Keratinocyte (primary cell): Measurements from ENCODE around the gene HNRNPM. TPM values are rescaled to one million over a fixed set of nuclear protein-coding genes. Genes with fewer than 3 reads are reported as not detected.

Experiments used
- DNase-seq: peaks from one replicate; pipeline ENCODE4 v3.0.0-alpha.2; 2011; ENCODE audit warnings: low read depth, missing footprints, low spot score
- FAIRE-seq: peaks from 2 replicates; lab custom pipeline; 2011; peaks lifted over from hg19 to GRCh38; lab: Jason Lieb, UNC
- H2AFZ ChIP-seq: 2 replicates; pipeline ENCODE4 v1.6.0; 2012; ENCODE audit warnings: low read length, control low read depth, inconsistent platforms; ENCODE audit not compliant: control insufficient read depth
- H3K27ac ChIP-seq: 2 replicates; pipeline ENCODE4 v1.5.1; 2011; ENCODE audit warnings: low read length; ENCODE audit not compliant: control insufficient read depth, insufficient read depth
- H3K27me3 ChIP-seq: 3 replicates; pipeline ENCODE4 v1.6.0; 2011; ENCODE audit warnings: low read length; ENCODE audit not compliant: control insufficient read depth, insufficient read depth; ENCODE audit errors: extremely low read depth
- H3K36me3 ChIP-seq, 2 experiments: 2 replicates in 1 of 2; 3 replicates in 1 of 2; pipeline ENCODE4 v1.5.1; 2011; ENCODE audit warnings: low read length in 2 of 2, mild to moderate bottlenecking in 1 of 2; ENCODE audit not compliant: control insufficient read depth in 2 of 2, insufficient read depth in 2 of 2; ENCODE audit errors: extremely low read depth in 1 of 2
- H3K4me1 ChIP-seq: 3 replicates; pipeline ENCODE4 v1.5.1; 2011; ENCODE audit warnings: low read length; ENCODE audit not compliant: control insufficient read depth, insufficient read depth; ENCODE audit errors: extremely low read depth
- H3K4me2 ChIP-seq: 3 replicates; pipeline ENCODE4 v1.6.0; 2011; ENCODE audit warnings: low read depth, low read length; ENCODE audit not compliant: control insufficient read depth, insufficient read depth; ENCODE audit errors: extremely low read depth
- H3K4me3 ChIP-seq, 3 experiments: fragments of 200-600 bp in 1 of 3; sonication (generic) in 1 of 3; 2 replicates in 2 of 3; 3 replicates in 1 of 3; pipeline ENCODE4 v1.5.1; 2011 to 2016; ENCODE audit warnings: low read length in 3 of 3, mild to moderate bottlenecking in 3 of 3, control low read depth in 2 of 3, inconsistent platforms in 1 of 3, low read depth in 1 of 3, mixed read lengths in 1 of 3, mixed run types in 1 of 3, moderate library complexity in 1 of 3; ENCODE audit not compliant: control insufficient read depth in 2 of 3, insufficient read depth in 2 of 3; ENCODE audit errors: extremely low read depth in 1 of 3
- H3K79me2 ChIP-seq: 2 replicates; pipeline ENCODE4 v1.6.0; 2012; ENCODE audit warnings: low read length; ENCODE audit not compliant: control insufficient read depth, insufficient read depth
- H3K9ac ChIP-seq: 3 replicates; pipeline ENCODE4 v1.6.0; 2011; ENCODE audit warnings: low read length; ENCODE audit not compliant: control insufficient read depth, insufficient read depth; ENCODE audit errors: extremely low read depth
- H3K9me1 ChIP-seq: 3 replicates; pipeline ENCODE4 v1.6.0; 2011; ENCODE audit warnings: low read length; ENCODE audit not compliant: control insufficient read depth, insufficient read depth; ENCODE audit errors: extremely low read depth
- H3K9me3 ChIP-seq: 2 replicates; pipeline ENCODE4 v1.5.1; 2012; ENCODE audit warnings: low read depth, low read length; ENCODE audit not compliant: control insufficient read depth
- H4K20me1 ChIP-seq: 3 replicates; pipeline ENCODE4 v1.6.0; 2011; ENCODE audit warnings: low read length; ENCODE audit not compliant: control insufficient read depth, insufficient read depth; ENCODE audit errors: extremely low read depth
- EZH2 ChIP-seq: IDR thresholded peaks from one replicate; pipeline ENCODE4 v1.6.1; 2012; ENCODE audit warnings: inconsistent platforms, mild to moderate bottlenecking, low read length, moderate library complexity
- dilution Hi-C: fragments of 300-500 bp; cut with MboI; formaldehyde crosslinking; loops from one replicate; pipeline ENCODE4 v1.7.0; 2020; ENCODE audit warnings: low sequenced_read_pairs; ENCODE audit not compliant: extremely low pct_ligation_motif_present
- polyA plus RNA-seq, 5 experiments: library from polyadenylated mRNA; depleted of rRNA in 3 of 5; stranded (reverse) in 3 of 5; stranded (forward) in 1 of 5; unstranded in 1 of 5; fragments of >200 nt; gene quantifications; 1 replicate in 1 of 5; 2 replicates in 3 of 5; 3 replicates in 1 of 5; pipeline versions ENCODE4 v1.2.1 to v1.2.3, GENCODE V29; 2011 to 2012; ENCODE audit warnings: missing spikeins in 2 of 5, low read depth in 1 of 5, low replicate concordance in 1 of 5
- TF ChIP-seq, protein P1 (sequence below), 3 experiments: IDR thresholded peaks in 1 of 3; conservative IDR thresholded peaks in 1 of 3; optimal IDR thresholded peaks in 1 of 3; 2 replicates in 2 of 3; 3 replicates in 1 of 3; pipeline versions ENCODE3 to v1.5.1; 2011; ENCODE audit warnings: low read length in 3 of 3, mild to moderate bottlenecking in 3 of 3, moderate library complexity in 2 of 3, control low read depth in 1 of 3, inconsistent platforms in 1 of 3; ENCODE audit not compliant: insufficient read depth in 2 of 3; ENCODE audit errors: extremely low read depth in 1 of 3

HNRNPM gene
- polyA plus RNA-seq, 1 donor (not counting 4 experiments of a cell fraction or from before 2014, with no cell fraction given) = 126 TPM

GRCh38 chr19:8462571-8462970 lies 17.8 kb downstream of the HNRNPM start:
- Histone ChIP-seq H3K4me1 (peaks cover 3% of the 10 kb centered on the region), H3K9me3 (no peaks in the 10 kb centered on the region), H2AFZ (no peak overlapping the region), H4K20me1 (peaks cover 30% of the 10 kb centered on the region), H3K36me3 (peaks cover 21 to 47% of the 10 kb centered on the region in 2 experiments), H3K27ac (no peak overlapping the region), H3K79me2 (peaks cover 82% of the 10 kb centered on the region), H3K27me3 (no peaks in the 10 kb centered on the region), H3K9me1 (no peaks in the 10 kb centered on the region), H3K9ac (no peak overlapping the region), H3K4me3 (no peak overlapping the region), H3K4me2 (no peak overlapping the region)
- TF ChIP-seq EZH2 = no peak
- TF ChIP-seq, protein P1, sequence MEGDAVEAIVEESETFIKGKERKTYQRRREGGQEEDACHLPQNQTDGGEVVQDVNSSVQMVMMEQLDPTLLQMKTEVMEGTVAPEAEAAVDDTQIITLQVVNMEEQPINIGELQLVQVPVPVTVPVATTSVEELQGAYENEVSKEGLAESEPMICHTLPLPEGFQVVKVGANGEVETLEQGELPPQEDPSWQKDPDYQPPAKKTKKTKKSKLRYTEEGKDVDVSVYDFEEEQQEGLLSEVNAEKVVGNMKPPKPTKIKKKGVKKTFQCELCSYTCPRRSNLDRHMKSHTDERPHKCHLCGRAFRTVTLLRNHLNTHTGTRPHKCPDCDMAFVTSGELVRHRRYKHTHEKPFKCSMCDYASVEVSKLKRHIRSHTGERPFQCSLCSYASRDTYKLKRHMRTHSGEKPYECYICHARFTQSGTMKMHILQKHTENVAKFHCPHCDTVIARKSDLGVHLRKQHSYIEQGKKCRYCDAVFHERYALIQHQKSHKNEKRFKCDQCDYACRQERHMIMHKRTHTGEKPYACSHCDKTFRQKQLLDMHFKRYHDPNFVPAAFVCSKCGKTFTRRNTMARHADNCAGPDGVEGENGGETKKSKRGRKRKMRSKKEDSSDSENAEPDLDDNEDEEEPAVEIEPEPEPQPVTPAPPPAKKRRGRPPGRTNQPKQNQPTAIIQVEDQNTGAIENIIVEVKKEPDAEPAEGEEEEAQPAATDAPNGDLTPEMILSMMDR (optimal IDR thresholded peaks at IDR 0.05 in 1 of 3, IDR thresholded peaks at IDR 0.05 in 1 of 3, conservative IDR thresholded peaks at IDR 0.05 in 1 of 3; ENCODE audit: extremely low read depth in 1 of 3, insufficient read depth in 2 of 3, low read length in 3 of 3) = no peak
- dilution Hi-C loops = no loop called here
- FAIRE-seq (no peak), DNase-seq (no peak)

DNA sequence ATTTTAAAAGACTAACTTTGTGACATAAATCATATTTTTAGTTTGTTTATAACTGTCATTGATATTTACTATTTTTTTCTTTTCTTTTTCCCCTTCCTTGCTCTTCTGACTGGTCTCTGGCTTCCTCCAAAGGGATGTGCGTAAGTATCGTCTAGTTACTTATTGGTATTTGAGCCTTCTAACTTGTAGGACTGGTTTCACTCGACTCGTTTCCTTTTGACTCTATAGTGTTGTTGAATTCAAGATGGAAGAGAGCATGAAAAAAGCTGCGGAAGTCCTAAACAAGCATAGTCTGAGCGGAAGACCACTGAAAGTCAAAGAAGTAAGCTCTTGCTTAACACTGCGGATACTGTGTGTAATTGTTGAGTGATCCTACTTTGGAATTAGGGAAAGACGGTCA lies 18.6 kb downstream of the HNRNPM start:
- no peak overlapping the region for H3K4me2 ChIP-seq
- H3K9me3 ChIP-seq = no peaks in the 10 kb centered on the region
- H3K79me2 ChIP-seq = peaks cover 74% of the 10 kb centered on the region
- peaks cover 21 to 51% of the 10 kb centered on the region in 2 experiments for H3K36me3 ChIP-seq
- no peak for TF ChIP-seq EZH2
- TF ChIP-seq, protein P1 (optimal IDR thresholded peaks at IDR 0.05 in 1 of 3, IDR thresholded peaks at IDR 0.05 in 1 of 3, conservative IDR thresholded peaks at IDR 0.05 in 1 of 3; ENCODE audit: extremely low read depth in 1 of 3, insufficient read depth in 2 of 3, low read length in 3 of 3) = no peak
- dilution Hi-C loops = no loop called here
- H3K4me3 ChIP-seq = no peak overlapping the region
- no peak for FAIRE-seq
- no peaks in the 10 kb centered on the region for H3K9me1 ChIP-seq
- H3K27me3 ChIP-seq = no peaks in the 10 kb centered on the region
- no peak for DNase-seq
- H2AFZ ChIP-seq = no peak overlapping the region
- peaks cover 3% of the 10 kb centered on the region for H3K4me1 ChIP-seq
- no peak overlapping the region for H3K9ac ChIP-seq
- H3K27ac ChIP-seq = no peak overlapping the region
- peaks cover 22% of the 10 kb centered on the region for H4K20me1 ChIP-seq
